Urothelium cell line (cell line): Measurements from ENCODE around the gene TNFRSF14.
A peak's percentile ranks its signal among the peaks of the same experiment; 100 is the strongest.

ENCODE experiments used
- DNase-seq: peaks from one replicate; pipeline ENCODE4 v3.0.0; 2011; ENCODE audit warnings: low spot score, mixed read lengths
- FAIRE-seq: peaks from 2 replicates; lab custom pipeline; 2011; peaks lifted over from hg19 to GRCh38; lab: Jason Lieb, UNC

TNFRSF14 gene

DNA sequence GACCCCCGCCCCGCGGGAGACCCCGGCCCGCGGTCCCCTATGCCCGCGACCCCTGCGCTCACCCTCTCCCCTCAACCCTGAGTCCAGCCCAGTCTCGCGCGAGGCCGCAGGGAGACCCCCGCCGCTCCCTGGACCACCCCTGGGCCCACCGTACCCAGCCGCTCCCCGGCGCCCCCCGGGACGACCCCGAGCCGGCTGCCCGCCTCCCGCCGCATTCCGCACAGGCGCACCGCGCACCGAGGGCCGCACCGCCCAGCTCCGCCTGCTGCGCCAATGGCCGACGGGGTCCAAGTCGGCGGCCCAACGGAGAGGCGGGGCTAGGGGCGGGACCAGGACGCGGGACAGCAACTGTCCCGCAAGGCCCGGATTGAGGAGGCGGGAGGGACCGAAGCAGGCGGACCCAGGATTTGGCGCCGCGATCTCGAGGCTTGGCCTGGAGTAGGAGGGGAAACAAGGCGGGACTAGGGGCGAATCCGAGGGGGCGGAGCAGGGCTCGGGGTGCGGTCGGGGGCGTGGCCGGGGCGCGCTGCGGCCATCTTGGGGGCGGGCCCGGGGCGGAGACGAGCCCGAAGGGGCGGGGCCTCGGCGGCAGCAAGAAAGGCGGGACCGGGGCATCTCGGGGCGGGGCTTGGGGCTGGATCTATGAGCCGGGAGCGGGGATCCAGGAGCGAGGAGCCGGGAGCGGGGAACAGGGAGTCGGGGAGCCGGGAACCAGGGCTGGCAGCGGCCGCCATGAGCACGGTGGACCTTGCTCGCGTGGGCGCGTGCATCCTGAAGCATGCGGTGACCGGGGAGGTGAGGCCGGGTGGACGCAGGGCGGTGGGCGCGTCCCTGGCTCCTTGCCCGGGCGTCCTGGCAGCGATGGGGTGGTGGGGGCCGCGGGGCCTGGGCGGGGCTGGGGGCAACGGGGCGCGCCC, 30.2 kb downstream of the TNFRSF14 start, which contains the start of gene PRXL2B:
TSS of gene PRXL2B (plus strand) at position 624 of the 917 bp plus-strand sequence. CDS start at position 733, 109 bp downstream.
- no peak for FAIRE-seq
- peak; percentile 96 for DNase-seq

- no peak for FAIRE-seq
- DNase-seq: no peak
Measured at GRCh38 chr1:2587071-2587859, 31.1 kb downstream of the TNFRSF14 start.

DNA sequence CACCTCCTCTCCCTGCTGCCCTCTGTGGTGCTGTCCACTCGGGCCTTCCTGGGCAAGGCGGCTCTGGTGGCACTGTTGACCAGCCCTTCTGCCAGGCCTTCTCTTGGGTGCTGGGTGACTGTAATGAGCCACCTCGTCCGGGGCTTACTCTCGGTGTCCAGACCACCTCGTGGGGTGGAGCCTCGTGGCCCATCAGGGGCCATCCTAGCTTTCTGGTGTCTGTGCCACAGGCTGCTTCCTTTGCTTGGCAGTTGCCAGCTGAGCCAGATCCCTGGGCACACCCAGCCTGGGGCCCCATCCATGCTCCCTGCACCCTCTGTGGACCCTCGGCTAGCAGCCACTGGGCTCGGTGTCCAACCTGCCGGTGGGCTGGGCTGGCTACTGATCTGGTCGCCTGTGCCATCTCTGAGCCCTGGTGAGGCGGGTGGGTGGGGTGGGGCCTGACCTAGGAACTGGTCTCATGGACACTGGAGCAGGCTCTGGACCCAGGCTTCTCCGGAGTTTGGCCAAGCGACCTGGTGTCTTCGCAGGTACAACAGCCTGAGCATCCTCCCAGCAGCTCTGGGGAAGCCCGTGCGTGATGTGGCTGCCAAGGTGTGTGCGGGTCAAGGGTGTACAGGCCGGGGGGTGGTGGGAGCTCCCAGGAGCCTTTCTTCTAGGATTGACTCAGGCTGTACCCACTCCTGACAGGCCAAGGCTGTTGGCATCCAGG, 31.8 kb downstream of the TNFRSF14 start:
- FAIRE-seq: no peak
- no peak for DNase-seq

- no peak for FAIRE-seq
Measured at GRCh38 chr1:2588661-2589430, 32.7 kb downstream of the TNFRSF14 start.

GRCh38 chr1:2589431-2590232, 33.5 kb downstream of the TNFRSF14 start:
- DNase-seq: no peak
- no peak for FAIRE-seq

More at GRCh38 chr1:2588661-2589430, 32.7 kb downstream of the TNFRSF14 start:
- no peak for DNase-seq

GRCh38 chr1:2590233-2591141, 34.3 kb downstream of the TNFRSF14 start:
- DNase-seq (no peak), FAIRE-seq (no peak)

DNA sequence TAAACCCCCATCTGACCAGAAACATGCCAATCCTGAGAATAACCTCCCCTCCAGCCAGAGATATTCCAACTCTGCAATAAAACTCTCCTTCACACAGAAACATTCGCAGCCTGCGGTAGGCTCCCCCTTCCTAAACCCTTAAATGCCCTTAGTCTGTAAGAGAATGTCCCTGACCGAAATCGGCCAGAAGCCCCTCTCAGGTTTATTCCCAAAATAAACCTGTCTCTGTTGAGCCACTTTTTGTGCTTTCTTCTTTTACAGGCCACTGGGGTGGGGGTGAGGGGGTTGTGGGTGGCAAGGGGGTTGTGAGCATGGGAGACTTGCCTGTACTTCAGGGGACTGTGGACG, 35.0 kb downstream of the TNFRSF14 start:
- no peak for DNase-seq
- no peak for FAIRE-seq

GRCh38 chr1:2591581-2592261, 35.5 kb downstream of the TNFRSF14 start:
- DNase-seq (no peak), FAIRE-seq (no peak)

DNA sequence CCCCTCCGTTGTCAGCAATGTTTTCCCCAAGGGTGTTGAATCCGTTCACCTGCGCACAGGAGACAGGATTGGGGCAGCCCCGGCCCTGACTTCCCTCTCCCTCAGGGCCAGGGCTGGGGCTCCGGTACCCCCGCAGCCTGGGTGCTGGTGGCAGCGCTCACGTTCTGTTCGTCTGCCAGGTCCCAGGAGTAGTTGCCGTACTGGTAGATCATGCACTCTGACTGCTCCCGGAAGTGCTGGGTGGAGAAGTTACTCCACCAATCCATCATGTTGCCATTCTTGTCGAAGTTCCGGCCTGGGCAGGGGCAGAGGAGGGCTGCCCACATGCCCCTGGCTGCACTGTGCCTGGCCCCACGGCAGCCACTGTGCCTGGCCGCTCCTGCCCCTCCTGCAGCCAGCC, 36.5 kb downstream of the TNFRSF14 start:
- no peak for FAIRE-seq

DNA sequence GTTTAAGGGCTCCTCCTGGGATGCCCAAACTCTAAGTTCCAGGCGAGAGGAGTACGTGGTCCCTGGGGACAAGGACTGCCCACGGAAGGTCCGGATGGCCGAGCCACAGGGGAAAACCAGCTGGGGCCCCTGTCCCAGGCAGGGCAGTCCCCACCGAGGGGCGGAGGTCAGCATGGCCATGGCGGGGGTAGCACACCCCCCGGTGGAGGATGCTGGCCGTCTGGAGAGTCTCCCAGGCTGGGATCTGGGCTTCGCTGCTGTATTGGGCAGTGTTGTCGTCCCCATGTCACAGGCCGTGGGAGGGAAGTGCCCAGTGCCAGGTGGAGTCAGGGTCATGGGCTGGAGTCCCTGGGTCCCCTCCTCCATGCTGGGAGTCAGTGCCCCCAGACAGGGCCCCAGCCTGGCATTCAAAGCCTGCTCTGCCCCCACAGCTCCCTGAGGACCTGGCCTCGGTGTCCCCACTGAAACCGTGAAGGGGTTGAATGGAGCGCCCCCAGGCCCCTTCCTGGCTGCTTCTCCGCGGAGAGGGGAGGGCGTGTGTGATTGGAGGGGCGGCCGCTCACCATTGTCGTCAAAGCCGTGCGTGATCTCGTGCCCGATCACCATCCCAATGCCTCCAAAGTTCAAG, 37.2 kb downstream of the TNFRSF14 start:
- DNase-seq (no peak), FAIRE-seq (no peak)

More for the DNA sequence above, 36.5 kb downstream of the TNFRSF14 start:
- DNase-seq: no peak

DNA sequence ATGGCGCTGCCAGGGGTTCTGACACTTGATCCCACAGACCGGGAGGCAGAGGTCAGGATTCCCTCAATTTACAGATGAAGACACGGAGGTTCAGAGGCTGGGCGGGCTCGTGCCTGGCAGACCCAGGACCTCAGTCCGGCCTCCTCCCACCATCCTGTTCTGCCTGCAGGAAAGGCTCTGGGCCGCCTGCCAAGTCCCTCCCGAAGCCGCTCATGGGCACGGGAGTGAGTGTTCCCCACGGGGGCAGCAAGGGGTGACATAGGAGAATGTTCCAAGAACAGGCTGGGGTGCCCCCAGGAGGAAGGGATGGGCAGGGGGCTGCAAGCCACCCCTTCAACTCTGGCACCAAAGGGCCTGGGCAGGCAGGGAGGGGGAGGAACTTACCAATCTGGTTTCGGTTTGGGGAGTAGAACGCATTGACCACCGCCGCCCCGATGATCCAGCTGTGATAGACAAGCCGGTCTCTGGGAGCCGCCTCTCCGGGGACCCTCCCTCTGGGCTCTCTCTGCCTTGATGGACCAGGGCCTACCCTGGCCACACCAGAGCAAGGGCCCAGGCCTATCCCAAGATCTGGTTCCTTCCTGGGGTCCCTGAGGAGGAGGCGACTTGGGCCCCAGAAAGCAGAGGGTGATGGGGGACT, 38.0 kb downstream of the TNFRSF14 start:
- no peak for DNase-seq
- no peak for FAIRE-seq

- DNase-seq (no peak), FAIRE-seq (no peak)
Measured at GRCh38 chr1:2594641-2595131, 38.5 kb downstream of the TNFRSF14 start.

DNA sequence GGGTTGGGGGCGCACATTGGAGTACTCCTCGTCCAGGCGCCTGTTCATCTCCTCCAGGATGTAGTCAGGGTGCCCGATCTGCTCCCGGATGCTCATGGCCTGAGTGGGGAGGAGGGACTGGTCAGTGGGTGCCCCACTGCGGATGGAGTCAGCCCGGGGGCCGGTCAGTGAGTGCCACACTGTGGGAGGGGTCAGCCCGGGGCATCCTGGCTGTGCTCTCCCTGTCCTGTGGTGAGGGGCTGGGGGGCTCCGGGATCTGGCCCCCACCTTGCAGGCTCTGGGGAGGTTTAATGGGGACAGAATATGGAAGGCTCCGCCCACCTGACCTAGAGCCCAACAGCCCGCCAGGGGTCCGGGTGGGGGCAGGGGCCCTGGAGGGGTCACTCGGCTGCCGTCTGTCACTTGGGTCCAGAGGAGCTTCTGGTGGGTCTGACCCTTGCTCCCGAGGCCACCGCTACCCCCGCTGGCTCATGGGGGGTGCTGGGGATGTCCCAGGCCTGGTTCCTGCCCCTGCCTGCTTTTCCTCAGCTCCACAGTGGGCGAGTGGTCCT, 39.2 kb downstream of the TNFRSF14 start:
- FAIRE-seq: no peak
- DNase-seq: no peak

DNA sequence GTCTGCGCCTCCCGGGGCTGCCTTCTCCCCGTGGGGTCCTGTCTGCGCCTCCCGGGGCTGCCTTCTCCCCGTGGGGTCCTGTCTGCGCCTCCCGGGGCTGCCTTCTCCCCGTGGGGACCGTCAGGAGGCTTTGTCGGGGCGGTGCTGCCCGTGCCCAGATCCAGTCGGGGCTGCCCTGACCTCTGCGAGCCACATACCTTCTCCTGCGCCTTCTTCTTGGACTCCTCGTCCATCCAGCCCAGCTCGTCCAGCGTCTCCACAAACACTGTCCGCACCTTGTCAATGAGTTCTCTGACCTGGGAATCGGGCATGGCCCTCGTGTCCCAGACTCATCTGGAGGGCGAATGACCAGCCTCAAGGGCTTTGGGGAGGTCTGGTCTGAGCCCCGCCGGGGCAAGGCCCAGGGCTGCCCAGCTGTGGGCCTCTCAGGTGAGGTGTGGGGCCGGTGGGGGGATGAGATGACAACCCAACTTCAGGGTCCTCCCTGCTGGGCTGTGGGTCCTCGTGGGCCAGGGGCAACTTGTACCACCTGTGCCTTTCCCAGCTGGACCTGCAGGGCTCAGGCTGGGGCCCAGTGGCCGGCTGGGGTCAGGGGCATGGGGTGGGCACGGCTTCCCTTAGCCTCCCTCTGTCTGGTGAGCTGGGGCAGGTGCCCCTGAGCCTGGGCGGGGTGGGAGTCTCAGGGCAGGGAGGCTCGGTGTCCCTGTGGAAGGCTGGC, 39.8 kb downstream of the TNFRSF14 start:
- no peak for DNase-seq
- FAIRE-seq: no peak

DNA sequence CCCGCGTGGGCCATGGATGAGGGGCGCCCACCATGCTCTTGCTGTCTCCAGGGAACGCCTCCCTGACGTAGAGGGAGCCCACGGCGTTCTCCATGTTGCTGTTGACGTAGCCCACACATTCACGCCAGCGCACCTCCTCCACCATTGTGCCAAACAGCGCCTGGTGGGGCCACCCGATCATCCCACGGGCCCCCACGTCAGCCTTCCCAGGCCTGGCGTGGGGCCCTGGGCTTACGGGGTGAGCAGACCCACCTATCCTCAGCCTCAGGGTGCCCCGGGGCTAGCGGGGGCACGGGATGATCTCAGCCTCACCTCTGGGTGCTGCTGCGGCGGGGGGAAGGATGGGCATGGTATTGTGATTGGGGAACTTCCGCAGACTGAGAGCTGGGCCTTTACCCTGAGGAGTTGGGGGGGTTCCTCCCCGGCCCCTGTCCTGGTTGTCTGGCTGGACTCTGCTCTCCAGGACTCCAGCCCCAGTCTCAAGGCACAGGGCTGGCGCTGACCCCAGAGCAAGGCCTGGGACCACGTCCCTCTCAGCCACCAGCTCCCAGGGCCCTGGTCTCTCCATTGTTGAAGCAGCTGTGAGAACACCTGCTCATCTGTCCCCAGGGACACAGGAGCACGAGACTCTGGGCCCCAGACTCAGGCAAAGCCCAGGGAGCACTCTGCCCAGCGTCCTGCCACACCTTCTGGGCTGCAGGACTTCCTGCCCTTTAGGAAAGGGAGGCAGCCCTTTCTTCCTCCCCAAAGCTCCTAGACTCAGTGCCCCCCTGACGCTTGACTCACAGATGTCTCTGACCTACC, 40.6 kb downstream of the TNFRSF14 start:
- DNase-seq (no peak), FAIRE-seq (no peak)
